HepG2 (cell line): Measurements from ENCODE around the gene ARHGEF4. TPM values are rescaled to one million over a fixed set of nuclear protein-coding genes. Genes with fewer than 3 reads are reported as not detected.

ENCODE experiments used
- CHD2 ChIP-seq: IDR thresholded peaks from 2 replicates; pipeline ENCODE4 v1.6.1; 2011; ENCODE audit warnings: low read depth, low read length, improper control_type of control experiment
- HNRNPUL1 ChIP-seq: fragments of 200-400 bp; formaldehyde crosslinking; IDR thresholded peaks from 2 replicates; pipeline ENCODE4 v1.6.1; 2017; ENCODE audit warnings: low read depth, mild to moderate bottlenecking, low read length, moderate library complexity
- KDM5B ChIP-seq: sonication (generic); formaldehyde crosslinking; IDR thresholded peaks from 2 replicates; pipeline ENCODE4 v1.4.0; 2020; ENCODE audit warnings: missing genetic modification reagents, mild to moderate bottlenecking, borderline replicate concordance
- MAFF ChIP-seq: IDR thresholded peaks from 2 replicates; pipeline ENCODE4 v1.6.1; 2011; ENCODE audit warnings: low read depth, low read length, improper control_type of control experiment
- MIER3 ChIP-seq: IDR thresholded peaks from 2 replicates; pipeline ENCODE4 v1.6.1; 2016; ENCODE audit warnings: missing compliant biosample characterization, borderline replicate concordance
- MTF1 ChIP-seq: sonication (generic); formaldehyde crosslinking; IDR thresholded peaks from 2 replicates; pipeline ENCODE4 v1.5.0; 2020; ENCODE audit warnings: missing genetic modification reagents
- POLR2AphosphoS2 ChIP-seq: IDR thresholded peaks from 2 replicates; pipeline ENCODE4 v1.6.1; 2011; ENCODE audit warnings: low read depth, low read length, improper control_type of control experiment
- SRF ChIP-seq: IDR thresholded peaks from 2 replicates; pipeline ENCODE4 v1.6.1; 2011; ENCODE audit warnings: mild to moderate bottlenecking, low read depth, low read length, moderate library complexity
- ZMAT3 ChIP-seq: sonication (generic); formaldehyde crosslinking; conservative IDR thresholded peaks from 2 replicates; pipeline ENCODE4 v1.7.0; 2021; ENCODE audit warnings: missing genetic modification reagents
- ZNF292 ChIP-seq: sonication (generic); formaldehyde crosslinking; IDR thresholded peaks from 2 replicates; pipeline ENCODE4 v1.8.1; 2022; ENCODE audit warnings: mild to moderate bottlenecking, low read depth, missing genetic modification reagents, borderline replicate concordance
- ZNF660 ChIP-seq: sonication (generic); formaldehyde crosslinking; IDR thresholded peaks from 2 replicates; pipeline ENCODE4 v1.5.1; 2020; ENCODE audit warnings: mild to moderate bottlenecking, low read depth, missing genetic modification reagents, borderline replicate concordance
- ZNF75D ChIP-seq: sonication (generic); formaldehyde crosslinking; IDR thresholded peaks from 2 replicates; pipeline ENCODE4 v1.8.1; 2023; ENCODE audit warnings: missing genetic modification reagents, mild to moderate bottlenecking, borderline replicate concordance
- polyA plus RNA-seq, 8 experiments: library from polyadenylated mRNA; depleted of rRNA in 3 of 8; stranded (reverse) in 7 of 8; unstranded in 1 of 8; fragments of >200 nt; fragmentation: Illumina TruSeq in 4 of 8; extraction: Trizol in 4 of 8; gene quantifications; 2 replicates each; pipeline versions ENCODE4 v1.2.1 to v1.2.3, GENCODE V29; 2011 to 2016; ENCODE audit warnings: low read depth in 4 of 8, missing spikeins in 1 of 8, mixed read lengths in 1 of 8; ENCODE audit not compliant: insufficient read depth in 1 of 8
- total RNA-seq, 5 experiments: library from RNA; depleted of rRNA; stranded (reverse); fragments of >200 nt; fragmentation: Illumina TruSeq; extraction: Trizol; gene quantifications; 2 replicates each; pipeline ENCODE4 v1.2.3, GENCODE V29; 2016; ENCODE audit warnings: low read depth in 1 of 5
- TF ChIP-seq, protein P1 (sequence below): sonication (generic); formaldehyde crosslinking; IDR thresholded peaks from 2 replicates; pipeline ENCODE4 v1.4.0; 2020; ENCODE audit warnings: missing genetic modification reagents, mild to moderate bottlenecking, borderline replicate concordance
- TF ChIP-seq, protein P2 (sequence below): sonication (generic); formaldehyde crosslinking; IDR thresholded peaks from 2 replicates; pipeline ENCODE4 v1.4.0; 2020; ENCODE audit warnings: mild to moderate bottlenecking, missing genetic modification reagents
- TF ChIP-seq, protein P3 (sequence below): IDR thresholded peaks from 2 replicates; pipeline ENCODE4 v1.6.1; 2016; ENCODE audit warnings: mild to moderate bottlenecking
- TF ChIP-seq, protein P4 (sequence below): sonication (generic); formaldehyde crosslinking; IDR thresholded peaks from 2 replicates; pipeline ENCODE4 v1.4.0; 2020; ENCODE audit warnings: missing genetic modification reagents
- TF ChIP-seq, protein P5 (sequence below): sonication (generic); formaldehyde crosslinking; IDR thresholded peaks from 2 replicates; pipeline ENCODE4 v1.4.0; 2020; ENCODE audit warnings: mild to moderate bottlenecking, missing genetic modification reagents
- TF ChIP-seq, protein P6 (sequence below): sonication (generic); formaldehyde crosslinking; IDR thresholded peaks from 2 replicates; pipeline ENCODE4 v1.4.0; 2020; ENCODE audit warnings: missing genetic modification reagents

Gene ARHGEF4
- total and polyA plus RNA-seq, 2 of the 13 experiments (the other 11 are each of a cell fraction or from before 2014, with no cell fraction given): 0.11 to 0.13 TPM

DNA sequence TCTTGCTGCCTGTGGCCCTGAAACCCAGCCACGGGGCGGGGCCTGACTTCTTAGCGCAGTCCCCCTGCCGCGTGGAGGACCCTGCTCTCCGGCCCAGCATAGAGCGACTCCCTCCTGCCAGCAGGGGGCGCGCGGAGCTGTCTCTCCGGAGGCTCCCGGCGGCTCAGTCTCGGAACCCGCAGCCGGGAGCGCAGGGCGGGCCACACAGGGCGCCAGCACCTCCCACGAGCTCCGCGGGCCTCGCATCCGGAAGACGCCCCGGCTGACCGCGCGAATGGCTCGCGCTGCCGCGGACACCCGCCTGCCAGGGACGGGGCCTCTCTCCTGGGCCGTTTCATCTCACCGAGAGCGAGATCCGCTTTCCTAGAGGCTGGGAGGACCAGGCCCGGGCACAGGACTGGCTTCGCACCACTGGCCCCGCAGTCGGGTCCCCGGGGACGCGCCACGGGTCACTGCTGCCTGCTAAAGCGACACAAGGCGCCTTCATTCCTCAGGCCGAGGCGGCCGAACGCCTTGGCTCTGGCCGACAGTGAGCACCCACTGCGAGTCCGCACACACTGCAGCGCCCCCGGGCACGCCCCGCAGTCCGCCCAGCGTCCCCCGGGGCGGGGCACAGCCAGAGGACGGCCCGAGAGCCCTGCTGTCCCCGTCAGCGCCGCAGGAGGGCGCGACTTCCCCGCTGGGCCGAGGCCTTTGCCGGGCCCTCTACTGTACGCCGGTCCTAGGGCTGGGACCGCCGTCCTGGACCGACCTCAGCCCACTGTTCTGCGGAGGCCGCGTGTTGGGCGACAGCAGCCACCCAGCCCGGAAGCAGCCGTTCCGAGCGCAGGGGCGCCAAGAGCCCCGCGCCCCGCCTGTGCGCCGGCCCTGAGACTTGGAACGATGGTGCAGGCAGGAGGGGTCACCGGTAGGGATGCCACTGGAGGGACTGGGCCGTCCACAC is 39.0 kb upstream of the ARHGEF4 start (continued):
- TF ChIP-seq, protein P1, sequence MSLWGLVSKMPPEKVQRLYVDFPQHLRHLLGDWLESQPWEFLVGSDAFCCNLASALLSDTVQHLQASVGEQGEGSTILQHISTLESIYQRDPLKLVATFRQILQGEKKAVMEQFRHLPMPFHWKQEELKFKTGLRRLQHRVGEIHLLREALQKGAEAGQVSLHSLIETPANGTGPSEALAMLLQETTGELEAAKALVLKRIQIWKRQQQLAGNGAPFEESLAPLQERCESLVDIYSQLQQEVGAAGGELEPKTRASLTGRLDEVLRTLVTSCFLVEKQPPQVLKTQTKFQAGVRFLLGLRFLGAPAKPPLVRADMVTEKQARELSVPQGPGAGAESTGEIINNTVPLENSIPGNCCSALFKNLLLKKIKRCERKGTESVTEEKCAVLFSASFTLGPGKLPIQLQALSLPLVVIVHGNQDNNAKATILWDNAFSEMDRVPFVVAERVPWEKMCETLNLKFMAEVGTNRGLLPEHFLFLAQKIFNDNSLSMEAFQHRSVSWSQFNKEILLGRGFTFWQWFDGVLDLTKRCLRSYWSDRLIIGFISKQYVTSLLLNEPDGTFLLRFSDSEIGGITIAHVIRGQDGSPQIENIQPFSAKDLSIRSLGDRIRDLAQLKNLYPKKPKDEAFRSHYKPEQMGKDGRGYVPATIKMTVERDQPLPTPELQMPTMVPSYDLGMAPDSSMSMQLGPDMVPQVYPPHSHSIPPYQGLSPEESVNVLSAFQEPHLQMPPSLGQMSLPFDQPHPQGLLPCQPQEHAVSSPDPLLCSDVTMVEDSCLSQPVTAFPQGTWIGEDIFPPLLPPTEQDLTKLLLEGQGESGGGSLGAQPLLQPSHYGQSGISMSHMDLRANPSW (CRISPR knock-in tag): no peak; the same call in 1 of the 2 replicates
- TF ChIP-seq MIER3 (CRISPR knock-in tag) (0 out of 2 replicates have a peak, but pooled peaks have one; percentile 7), CHD2 (no peak), ZNF75D (no peak), POLR2AphosphoS2 (no peak), MTF1 (CRISPR knock-in tag) (no peak), KDM5B (CRISPR knock-in tag) (peak; percentile 92), MAFF (no peak), HNRNPUL1 (no peak), ZNF660 (CRISPR knock-in tag) (no peak), ZNF292 (CRISPR knock-in tag) (no peak), ZMAT3 (CRISPR knock-in tag) (peak; percentile 97), SRF (no peak)
- TF ChIP-seq, protein P2, sequence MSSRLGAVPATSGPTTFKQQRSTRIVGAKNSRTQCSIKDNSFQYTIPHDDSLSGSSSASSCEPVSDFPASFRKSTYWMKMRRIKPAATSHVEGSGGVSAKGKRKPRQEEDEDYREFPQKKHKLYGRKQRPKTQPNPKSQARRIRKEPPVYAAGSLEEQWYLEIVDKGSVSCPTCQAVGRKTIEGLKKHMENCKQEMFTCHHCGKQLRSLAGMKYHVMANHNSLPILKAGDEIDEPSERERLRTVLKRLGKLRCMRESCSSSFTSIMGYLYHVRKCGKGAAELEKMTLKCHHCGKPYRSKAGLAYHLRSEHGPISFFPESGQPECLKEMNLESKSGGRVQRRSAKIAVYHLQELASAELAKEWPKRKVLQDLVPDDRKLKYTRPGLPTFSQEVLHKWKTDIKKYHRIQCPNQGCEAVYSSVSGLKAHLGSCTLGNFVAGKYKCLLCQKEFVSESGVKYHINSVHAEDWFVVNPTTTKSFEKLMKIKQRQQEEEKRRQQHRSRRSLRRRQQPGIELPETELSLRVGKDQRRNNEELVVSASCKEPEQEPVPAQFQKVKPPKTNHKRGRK (CRISPR knock-in tag): no peak
- TF ChIP-seq, protein P3, sequence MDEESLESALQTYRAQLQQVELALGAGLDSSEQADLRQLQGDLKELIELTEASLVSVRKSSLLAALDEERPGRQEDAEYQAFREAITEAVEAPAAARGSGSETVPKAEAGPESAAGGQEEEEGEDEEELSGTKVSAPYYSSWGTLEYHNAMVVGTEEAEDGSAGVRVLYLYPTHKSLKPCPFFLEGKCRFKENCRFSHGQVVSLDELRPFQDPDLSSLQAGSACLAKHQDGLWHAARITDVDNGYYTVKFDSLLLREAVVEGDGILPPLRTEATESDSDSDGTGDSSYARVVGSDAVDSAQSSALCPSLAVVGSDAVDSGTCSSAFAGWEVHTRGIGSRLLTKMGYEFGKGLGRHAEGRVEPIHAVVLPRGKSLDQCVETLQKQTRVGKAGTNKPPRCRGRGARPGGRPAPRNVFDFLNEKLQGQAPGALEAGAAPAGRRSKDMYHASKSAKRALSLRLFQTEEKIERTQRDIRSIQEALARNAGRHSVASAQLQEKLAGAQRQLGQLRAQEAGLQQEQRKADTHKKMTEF: peak; percentile 81
- TF ChIP-seq, protein P4, sequence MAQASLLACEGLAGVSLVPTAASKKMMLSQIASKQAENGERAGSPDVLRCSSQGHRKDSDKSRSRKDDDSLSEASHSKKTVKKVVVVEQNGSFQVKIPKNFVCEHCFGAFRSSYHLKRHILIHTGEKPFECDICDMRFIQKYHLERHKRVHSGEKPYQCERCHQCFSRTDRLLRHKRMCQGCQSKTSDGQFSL: no peak
- TF ChIP-seq, protein P5, sequence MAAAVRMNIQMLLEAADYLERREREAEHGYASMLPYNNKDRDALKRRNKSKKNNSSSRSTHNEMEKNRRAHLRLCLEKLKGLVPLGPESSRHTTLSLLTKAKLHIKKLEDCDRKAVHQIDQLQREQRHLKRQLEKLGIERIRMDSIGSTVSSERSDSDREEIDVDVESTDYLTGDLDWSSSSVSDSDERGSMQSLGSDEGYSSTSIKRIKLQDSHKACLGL (CRISPR knock-in tag): peak; percentile 59
- TF ChIP-seq, protein P6, sequence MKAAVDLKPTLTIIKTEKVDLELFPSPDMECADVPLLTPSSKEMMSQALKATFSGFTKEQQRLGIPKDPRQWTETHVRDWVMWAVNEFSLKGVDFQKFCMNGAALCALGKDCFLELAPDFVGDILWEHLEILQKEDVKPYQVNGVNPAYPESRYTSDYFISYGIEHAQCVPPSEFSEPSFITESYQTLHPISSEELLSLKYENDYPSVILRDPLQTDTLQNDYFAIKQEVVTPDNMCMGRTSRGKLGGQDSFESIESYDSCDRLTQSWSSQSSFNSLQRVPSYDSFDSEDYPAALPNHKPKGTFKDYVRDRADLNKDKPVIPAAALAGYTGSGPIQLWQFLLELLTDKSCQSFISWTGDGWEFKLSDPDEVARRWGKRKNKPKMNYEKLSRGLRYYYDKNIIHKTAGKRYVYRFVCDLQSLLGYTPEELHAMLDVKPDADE (CRISPR knock-in tag): no peak
